ENCODE results near the gene SPOPL. TPM values are rescaled to one million over a fixed set of nuclear protein-coding genes. Genes with fewer than 3 reads are reported as not detected.

SPOPL gene
- total RNA-seq, 2 donors from 2014 or later: 12.1 to 14.4 TPM

- TF ChIP-seq CTCF (IDR thresholded peaks at IDR 0.05): no peak
- Histone ChIP-seq H3K4me1 (no peaks in the 10 kb centered on the region), H3K27me3 (no peaks in the 10 kb centered on the region), H3K4me3 (no peak overlapping the region), H3K9me3 (no peaks in the 10 kb centered on the region), H3K36me3 (no peaks in the 10 kb centered on the region), H3K27ac (no peak overlapping the region)
- DNase-seq (ENCODE audit: low spot score): no peak
These were observed 107.9 kb downstream of the SPOPL start for GRCh38 chr2:138609446-138609845.

- Histone ChIP-seq H3K4me3 (no peak overlapping the region), H3K27ac (no peak overlapping the region), H3K27me3 (no peaks in the 10 kb centered on the region), H3K36me3 (no peaks in the 10 kb centered on the region), H3K4me1 (no peaks in the 10 kb centered on the region), H3K9me3 (no peaks in the 10 kb centered on the region)
- TF ChIP-seq CTCF (IDR thresholded peaks at IDR 0.05): no peak
- no peak for DNase-seq (ENCODE audit: low spot score)
These were observed 108.8 kb downstream of the SPOPL start for GRCh38 chr2:138610201-138610953.

- no peak overlapping the region for H3K4me3 ChIP-seq
- H3K27me3 ChIP-seq: no peaks in the 10 kb centered on the region
- H3K27ac ChIP-seq: no peak overlapping the region
- no peaks in the 10 kb centered on the region for H3K4me1 ChIP-seq
- H3K36me3 ChIP-seq: no peaks in the 10 kb centered on the region
- H3K9me3 ChIP-seq: no peaks in the 10 kb centered on the region
- TF ChIP-seq CTCF (IDR thresholded peaks at IDR 0.05): no peak
- no peak for DNase-seq (ENCODE audit: low spot score)
These were observed 113.7 kb downstream of the SPOPL start for GRCh38 chr2:138615257-138615656.

GRCh38 chr2:138617026-138617425, 115.5 kb downstream of the SPOPL start:
- Histone ChIP-seq H3K9me3 (no peaks in the 10 kb centered on the region), H3K27ac (no peak overlapping the region), H3K4me1 (no peaks in the 10 kb centered on the region), H3K4me3 (no peak overlapping the region), H3K36me3 (no peaks in the 10 kb centered on the region), H3K27me3 (no peaks in the 10 kb centered on the region)
- DNase-seq (ENCODE audit: low spot score): no peak
- no peak for TF ChIP-seq CTCF (IDR thresholded peaks at IDR 0.05)

GRCh38 chr2:138618971-138619370, 117.4 kb downstream of the SPOPL start:
- H3K27ac ChIP-seq: no peak overlapping the region
- no peaks in the 10 kb centered on the region for H3K36me3 ChIP-seq
- DNase-seq (ENCODE audit: low spot score): no peak
- H3K27me3 ChIP-seq: no peaks in the 10 kb centered on the region
- no peaks in the 10 kb centered on the region for H3K9me3 ChIP-seq
- TF ChIP-seq CTCF (IDR thresholded peaks at IDR 0.05): no peak
- no peaks in the 10 kb centered on the region for H3K4me1 ChIP-seq
- no peak overlapping the region for H3K4me3 ChIP-seq

GRCh38 chr2:138620431-138620830, 118.9 kb downstream of the SPOPL start:
- H3K27me3 ChIP-seq: no peaks in the 10 kb centered on the region
- no peak for TF ChIP-seq CTCF (IDR thresholded peaks at IDR 0.05)
- H3K4me1 ChIP-seq: no peaks in the 10 kb centered on the region
- H3K9me3 ChIP-seq: no peaks in the 10 kb centered on the region
- DNase-seq (ENCODE audit: low spot score): no peak
- H3K36me3 ChIP-seq: no peaks in the 10 kb centered on the region
- H3K4me3 ChIP-seq: no peak overlapping the region
- no peak overlapping the region for H3K27ac ChIP-seq

Measured in right atrium auricular region (tissue), 2 donors.